ENCODE measurements around the gene IGFL2. TPM values are rescaled to one million over a fixed set of nuclear protein-coding genes. Genes with fewer than 3 reads are reported as not detected.

IGFL2 gene
- total and polyA plus RNA-seq, 2 experiments from 2014 or later, result not detected

- peaks cover 20% of the 10 kb centered on the region for H3K36me3 Mint-ChIP-seq (ENCODE audit: low read depth)
- Histone ChIP-seq H2AFZ (no peak overlapping the region), H3K9me2 (ENCODE audit: insufficient read depth) (peaks cover 23% of the 10 kb centered on the region), H3K79me2 (replicated peaks; ENCODE audit: insufficient read depth) (no peaks in the 10 kb centered on the region), H3F3A (replicated peaks; ENCODE audit: low read depth) (no peaks in the 10 kb centered on the region), H3K27ac (ENCODE audit: low read depth) (no peak overlapping the region), H3K27me3 (ENCODE audit: insufficient read depth) (no peaks in the 10 kb centered on the region), H3K4me3 (no peak overlapping the region), H3K4me2 (no peak overlapping the region), H4K20me1 (replicated peaks; ENCODE audit: insufficient read depth) (no peaks in the 10 kb centered on the region), H3K4me1 (ENCODE audit: insufficient read depth) (no peaks in the 10 kb centered on the region; the same call in 1 of the 2 replicates), H3K36me3 (ENCODE audit: insufficient read depth) (no peaks in the 10 kb centered on the region)
- TF ChIP-seq ZNF114 (CRISPR knock-in tag; IDR thresholded peaks at IDR 0.05), result no peak
- TF ChIP-seq, protein P1, sequence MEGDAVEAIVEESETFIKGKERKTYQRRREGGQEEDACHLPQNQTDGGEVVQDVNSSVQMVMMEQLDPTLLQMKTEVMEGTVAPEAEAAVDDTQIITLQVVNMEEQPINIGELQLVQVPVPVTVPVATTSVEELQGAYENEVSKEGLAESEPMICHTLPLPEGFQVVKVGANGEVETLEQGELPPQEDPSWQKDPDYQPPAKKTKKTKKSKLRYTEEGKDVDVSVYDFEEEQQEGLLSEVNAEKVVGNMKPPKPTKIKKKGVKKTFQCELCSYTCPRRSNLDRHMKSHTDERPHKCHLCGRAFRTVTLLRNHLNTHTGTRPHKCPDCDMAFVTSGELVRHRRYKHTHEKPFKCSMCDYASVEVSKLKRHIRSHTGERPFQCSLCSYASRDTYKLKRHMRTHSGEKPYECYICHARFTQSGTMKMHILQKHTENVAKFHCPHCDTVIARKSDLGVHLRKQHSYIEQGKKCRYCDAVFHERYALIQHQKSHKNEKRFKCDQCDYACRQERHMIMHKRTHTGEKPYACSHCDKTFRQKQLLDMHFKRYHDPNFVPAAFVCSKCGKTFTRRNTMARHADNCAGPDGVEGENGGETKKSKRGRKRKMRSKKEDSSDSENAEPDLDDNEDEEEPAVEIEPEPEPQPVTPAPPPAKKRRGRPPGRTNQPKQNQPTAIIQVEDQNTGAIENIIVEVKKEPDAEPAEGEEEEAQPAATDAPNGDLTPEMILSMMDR (conservative IDR thresholded peaks at IDR 0.05; ENCODE audit: low read depth in 2 of 2), result no peak
- H3K4me1 Mint-ChIP-seq, result peaks cover 12% of the 10 kb centered on the region
- ATAC-seq (no peak), DNase-seq (ENCODE audit: low spot score) (no peak)
- H3K9me3 Mint-ChIP-seq, result peaks cover 24% of the 10 kb centered on the region
- no peak overlapping the region for H3K27ac Mint-ChIP-seq
- H3K27me3 Mint-ChIP-seq (ENCODE audit: insufficient read depth, low read depth, poor library complexity), result peaks cover 17% of the 10 kb centered on the region
- H3K4me3 Mint-ChIP-seq, result no peak overlapping the region
Measured at GRCh38 chr19:46137915-46138473, 10.0 kb upstream of the IGFL2 start.

- no peaks in the 10 kb centered on the region for H3K36me3 ChIP-seq (ENCODE audit: insufficient read depth)
- H3K27me3 ChIP-seq (ENCODE audit: insufficient read depth), result no peaks in the 10 kb centered on the region
- Mint-ChIP-seq H3K9me3 (no peaks in the 10 kb centered on the region), H3K4me1 (no peaks in the 10 kb centered on the region; the same call in 2 of the 3 replicates), H3K27ac (no peak overlapping the region), H3K4me3 (no peak overlapping the region), H3K27me3 (ENCODE audit: insufficient read depth, low read depth, poor library complexity) (peaks cover 9% of the 10 kb centered on the region), H3K36me3 (ENCODE audit: low read depth) (no peaks in the 10 kb centered on the region; the same call in 2 of the 3 replicates)
- H3K4me1 ChIP-seq (ENCODE audit: insufficient read depth), result no peaks in the 10 kb centered on the region
- no peaks in the 10 kb centered on the region for H3F3A ChIP-seq (replicated peaks; ENCODE audit: low read depth)
- no peak overlapping the region for H2AFZ ChIP-seq
- H3K4me3 ChIP-seq, result no peak overlapping the region
- no peak overlapping the region for H3K27ac ChIP-seq (ENCODE audit: low read depth)
- DNase-seq (ENCODE audit: low spot score), result no peak
- peaks cover 7% of the 10 kb centered on the region; the same call in 1 of the 2 replicates for H3K9me2 ChIP-seq (ENCODE audit: insufficient read depth)
- TF ChIP-seq JUNB (IDR thresholded peaks at IDR 0.05; ENCODE audit: unreplicated experiment) (no peak), EZH2phosphoT487 (IDR thresholded peaks at IDR 0.05; ENCODE audit: unreplicated experiment) (no peak), EZH2 (IDR thresholded peaks at IDR 0.05; ENCODE audit: low read depth, unreplicated experiment) (no peak), CREB1 (CRISPR knock-in tag; IDR thresholded peaks at IDR 0.05; ENCODE audit: low read depth) (no peak)
- TF ChIP-seq, protein P2, sequence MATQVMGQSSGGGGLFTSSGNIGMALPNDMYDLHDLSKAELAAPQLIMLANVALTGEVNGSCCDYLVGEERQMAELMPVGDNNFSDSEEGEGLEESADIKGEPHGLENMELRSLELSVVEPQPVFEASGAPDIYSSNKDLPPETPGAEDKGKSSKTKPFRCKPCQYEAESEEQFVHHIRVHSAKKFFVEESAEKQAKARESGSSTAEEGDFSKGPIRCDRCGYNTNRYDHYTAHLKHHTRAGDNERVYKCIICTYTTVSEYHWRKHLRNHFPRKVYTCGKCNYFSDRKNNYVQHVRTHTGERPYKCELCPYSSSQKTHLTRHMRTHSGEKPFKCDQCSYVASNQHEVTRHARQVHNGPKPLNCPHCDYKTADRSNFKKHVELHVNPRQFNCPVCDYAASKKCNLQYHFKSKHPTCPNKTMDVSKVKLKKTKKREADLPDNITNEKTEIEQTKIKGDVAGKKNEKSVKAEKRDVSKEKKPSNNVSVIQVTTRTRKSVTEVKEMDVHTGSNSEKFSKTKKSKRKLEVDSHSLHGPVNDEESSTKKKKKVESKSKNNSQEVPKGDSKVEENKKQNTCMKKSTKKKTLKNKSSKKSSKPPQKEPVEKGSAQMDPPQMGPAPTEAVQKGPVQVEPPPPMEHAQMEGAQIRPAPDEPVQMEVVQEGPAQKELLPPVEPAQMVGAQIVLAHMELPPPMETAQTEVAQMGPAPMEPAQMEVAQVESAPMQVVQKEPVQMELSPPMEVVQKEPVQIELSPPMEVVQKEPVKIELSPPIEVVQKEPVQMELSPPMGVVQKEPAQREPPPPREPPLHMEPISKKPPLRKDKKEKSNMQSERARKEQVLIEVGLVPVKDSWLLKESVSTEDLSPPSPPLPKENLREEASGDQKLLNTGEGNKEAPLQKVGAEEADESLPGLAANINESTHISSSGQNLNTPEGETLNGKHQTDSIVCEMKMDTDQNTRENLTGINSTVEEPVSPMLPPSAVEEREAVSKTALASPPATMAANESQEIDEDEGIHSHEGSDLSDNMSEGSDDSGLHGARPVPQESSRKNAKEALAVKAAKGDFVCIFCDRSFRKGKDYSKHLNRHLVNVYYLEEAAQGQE (IDR thresholded peaks at IDR 0.05; ENCODE audit: unreplicated experiment), result no peak
- H3K4me2 ChIP-seq, result no peak overlapping the region
- no peak for ATAC-seq
- no peaks in the 10 kb centered on the region for H4K20me1 ChIP-seq (replicated peaks; ENCODE audit: insufficient read depth)
- H3K79me2 ChIP-seq (replicated peaks; ENCODE audit: insufficient read depth), result no peaks in the 10 kb centered on the region
Measured at GRCh38 chr19:46141421-46141820, 6.6 kb upstream of the IGFL2 start.
